ENCODE results near the gene CHPF.

DNA sequence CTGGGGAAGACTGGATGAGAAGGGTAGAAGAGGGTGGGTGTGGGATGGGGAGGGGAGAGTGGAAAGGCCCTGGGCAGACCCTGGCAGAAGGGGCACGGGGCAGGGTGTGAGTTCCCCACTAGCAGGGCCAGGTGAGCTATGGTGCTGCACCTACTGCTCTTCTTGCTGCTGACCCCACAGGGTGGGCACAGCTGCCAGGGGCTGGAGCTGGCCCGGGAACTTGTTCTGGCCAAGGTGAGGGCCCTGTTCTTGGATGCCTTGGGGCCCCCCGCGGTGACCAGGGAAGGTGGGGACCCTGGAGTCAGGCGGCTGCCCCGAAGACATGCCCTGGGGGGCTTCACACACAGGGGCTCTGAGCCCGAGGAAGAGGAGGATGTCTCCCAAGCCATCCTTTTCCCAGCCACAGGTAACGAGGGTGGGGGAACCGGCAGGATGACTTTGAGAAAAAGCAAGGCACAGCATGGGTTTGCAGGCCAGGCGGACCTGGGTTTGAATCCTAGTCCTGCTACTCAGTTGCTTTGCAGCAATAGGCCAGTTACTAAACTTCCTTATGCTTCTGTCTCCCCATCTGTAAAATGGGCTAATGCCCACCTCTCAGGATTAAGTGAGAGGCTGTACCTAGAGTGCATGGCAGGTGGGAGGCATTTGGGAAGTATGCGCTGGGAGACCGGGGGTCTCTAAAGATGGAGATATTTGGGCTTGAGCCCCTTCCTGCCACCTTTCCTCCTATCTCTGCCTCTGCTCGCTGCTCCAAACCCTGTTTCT lies 28.8 kb upstream of the CHPF start, which contains the start of gene INHA:
- TF ChIP-seq POLR2A (IDR thresholded peaks at IDR 0.05) (no peak), CTCF (IDR thresholded peaks at IDR 0.05 in 4 of 5, conservative IDR thresholded peaks at IDR 0.05 in 1 of 5) (no peak)

Measured in gastrocnemius medialis (tissue), 4 donors.